HEK293 (cell line): ENCODE measurements around the gene UBE2D2.
"Not testable (repeated sequence)": the region's sequence is repeated elsewhere in the genome, so short reads cannot be mapped to it uniquely, and the experiment has no call there.

Experiments
- CTCF ChIA-PET: fragments of 350-600 bp; formaldehyde crosslinking; extraction: SDS; loops from one replicate; lab custom pipeline; 2021; ENCODE audit warnings: antibody characterized with exemption; lab: Yijun Ruan, JAX
- POLR2A ChIA-PET: fragments of 300-600 bp; formaldehyde crosslinking; extraction: SDS; loops from one replicate; lab custom pipeline; 2020; ENCODE audit warnings: antibody characterized with exemption, inconsistent platforms; lab: Yijun Ruan, JAX
- H3K27ac ChIP-seq: fragments of 200-500 bp; sonication (Bioruptor generic); 2 replicates; pipeline ENCODE4 v1.5.1; 2014; ENCODE audit warnings: low read depth, low read length, control low read depth, inconsistent platforms; ENCODE audit errors: extremely low read depth
- H3K36me3 ChIP-seq, 2 experiments: fragments of 200-500 bp in 1 of 2; sonication (Bioruptor generic) in 1 of 2; 1 replicate in 1 of 2; 2 replicates in 1 of 2; pipeline ENCODE4 v1.5.1; 2014 to 2017; ENCODE audit warnings: inconsistent platforms in 2 of 2, low read length in 2 of 2; ENCODE audit not compliant: control insufficient read depth in 2 of 2, insufficient read depth in 1 of 2
- H3K4me1 ChIP-seq: fragments of 200-500 bp; sonication (Bioruptor generic); 2 replicates; pipeline ENCODE4 v1.5.1; 2014; ENCODE audit warnings: mild to moderate bottlenecking, low read length, inconsistent platforms; ENCODE audit not compliant: control insufficient read depth, insufficient read depth
- H3K4me3 ChIP-seq: 2 replicates; pipeline ENCODE4 v1.5.1; 2011; ENCODE audit warnings: low read depth, mild to moderate bottlenecking, control low read depth, low read length, moderate library complexity
- H3K9me3 ChIP-seq: fragments of 200-500 bp; sonication (Bioruptor generic); 2 replicates; pipeline ENCODE4 v1.5.1; 2014; ENCODE audit warnings: low read depth, low read length, inconsistent platforms; ENCODE audit not compliant: control insufficient read depth, insufficient read depth
- PATZ1 ChIP-seq: fragments of 450-650 bp; formaldehyde crosslinking; IDR thresholded peaks from 2 replicates; pipeline ENCODE4 v1.5.1; 2016; ENCODE audit warnings: missing biosample characterization, missing genetic modification characterization
- RBAK ChIP-seq: fragments of 450-650 bp; formaldehyde crosslinking; IDR thresholded peaks from 2 replicates; pipeline ENCODE4 v1.5.1; 2016; ENCODE audit warnings: missing biosample characterization, missing genetic modification characterization
- TRIM28 ChIP-seq: IDR thresholded peaks from 2 replicates; pipeline ENCODE4 v1.6.1; 2011; ENCODE audit warnings: low read length, control low read depth, borderline replicate concordance
- ZBTB20 ChIP-seq: fragments of 450-650 bp; formaldehyde crosslinking; IDR thresholded peaks from 2 replicates; pipeline ENCODE4 v1.5.1; 2016; ENCODE audit warnings: missing biosample characterization, missing genetic modification characterization
- ZBTB26 ChIP-seq: fragments of 450-650 bp; formaldehyde crosslinking; optimal IDR thresholded peaks from 2 replicates; pipeline ENCODE3; 2016; ENCODE audit warnings: missing biosample characterization, mild to moderate bottlenecking, missing genetic modification characterization
- ZNF121 ChIP-seq: fragments of 450-650 bp; formaldehyde crosslinking; IDR thresholded peaks from 2 replicates; pipeline ENCODE4 v1.5.1; 2016; ENCODE audit warnings: missing biosample characterization, missing genetic modification characterization
- ZNF2 ChIP-seq: fragments of 450-650 bp; formaldehyde crosslinking; IDR thresholded peaks from 2 replicates; pipeline ENCODE4 v1.5.1; 2016; ENCODE audit warnings: missing biosample characterization, missing genetic modification characterization
- ZNF366 ChIP-seq: fragments of 450-650 bp; formaldehyde crosslinking; conservative IDR thresholded peaks from 2 replicates; pipeline ENCODE4 v1.5.1; 2016; ENCODE audit warnings: missing biosample characterization, missing genetic modification characterization
- ZNF423 ChIP-seq: fragments of 450-650 bp; formaldehyde crosslinking; IDR thresholded peaks from 2 replicates; pipeline ENCODE4 v1.5.1; 2016; ENCODE audit warnings: missing biosample characterization, missing genetic modification characterization
- ZNF76 ChIP-seq: fragments of 450-650 bp; formaldehyde crosslinking; IDR thresholded peaks from 2 replicates; pipeline ENCODE4; 2016; ENCODE audit warnings: low read depth, missing biosample characterization, missing genetic modification characterization, borderline replicate concordance
- ZSCAN4 ChIP-seq: fragments of 450-650 bp; formaldehyde crosslinking; IDR thresholded peaks from 2 replicates; pipeline ENCODE4 v1.5.1; 2017; ENCODE audit warnings: missing biosample characterization, missing genetic modification characterization
- TF ChIP-seq, protein P1 (sequence below): fragments of 450-650 bp; formaldehyde crosslinking; IDR thresholded peaks from 2 replicates; pipeline ENCODE4 v1.5.1; 2016; ENCODE audit warnings: missing biosample characterization, missing genetic modification characterization, borderline replicate concordance
- TF ChIP-seq, protein P2 (sequence below): fragments of 450-650 bp; formaldehyde crosslinking; IDR thresholded peaks from 2 replicates; pipeline ENCODE4 v1.5.1; 2016; ENCODE audit warnings: missing biosample characterization, missing genetic modification characterization
- TF ChIP-seq, protein P3 (sequence below): fragments of 450-650 bp; formaldehyde crosslinking; conservative IDR thresholded peaks from 2 replicates; pipeline ENCODE4 v1.5.1; 2016; ENCODE audit warnings: low read depth, missing biosample characterization, missing genetic modification characterization

The UBE2D2 gene

GRCh38 chr5:139578325-139578724 is 17.2 kb downstream of the UBE2D2 start:
- no peak overlapping the region for H3K27ac ChIP-seq
- no peaks in the 10 kb centered on the region for H3K9me3 ChIP-seq
- TF ChIP-seq ZSCAN4 (tag by site-specific recombination), result peak; percentile 49
- TF ChIP-seq ZNF121 (tag by site-specific recombination), result peak; percentile 96
- TF ChIP-seq, protein P1, sequence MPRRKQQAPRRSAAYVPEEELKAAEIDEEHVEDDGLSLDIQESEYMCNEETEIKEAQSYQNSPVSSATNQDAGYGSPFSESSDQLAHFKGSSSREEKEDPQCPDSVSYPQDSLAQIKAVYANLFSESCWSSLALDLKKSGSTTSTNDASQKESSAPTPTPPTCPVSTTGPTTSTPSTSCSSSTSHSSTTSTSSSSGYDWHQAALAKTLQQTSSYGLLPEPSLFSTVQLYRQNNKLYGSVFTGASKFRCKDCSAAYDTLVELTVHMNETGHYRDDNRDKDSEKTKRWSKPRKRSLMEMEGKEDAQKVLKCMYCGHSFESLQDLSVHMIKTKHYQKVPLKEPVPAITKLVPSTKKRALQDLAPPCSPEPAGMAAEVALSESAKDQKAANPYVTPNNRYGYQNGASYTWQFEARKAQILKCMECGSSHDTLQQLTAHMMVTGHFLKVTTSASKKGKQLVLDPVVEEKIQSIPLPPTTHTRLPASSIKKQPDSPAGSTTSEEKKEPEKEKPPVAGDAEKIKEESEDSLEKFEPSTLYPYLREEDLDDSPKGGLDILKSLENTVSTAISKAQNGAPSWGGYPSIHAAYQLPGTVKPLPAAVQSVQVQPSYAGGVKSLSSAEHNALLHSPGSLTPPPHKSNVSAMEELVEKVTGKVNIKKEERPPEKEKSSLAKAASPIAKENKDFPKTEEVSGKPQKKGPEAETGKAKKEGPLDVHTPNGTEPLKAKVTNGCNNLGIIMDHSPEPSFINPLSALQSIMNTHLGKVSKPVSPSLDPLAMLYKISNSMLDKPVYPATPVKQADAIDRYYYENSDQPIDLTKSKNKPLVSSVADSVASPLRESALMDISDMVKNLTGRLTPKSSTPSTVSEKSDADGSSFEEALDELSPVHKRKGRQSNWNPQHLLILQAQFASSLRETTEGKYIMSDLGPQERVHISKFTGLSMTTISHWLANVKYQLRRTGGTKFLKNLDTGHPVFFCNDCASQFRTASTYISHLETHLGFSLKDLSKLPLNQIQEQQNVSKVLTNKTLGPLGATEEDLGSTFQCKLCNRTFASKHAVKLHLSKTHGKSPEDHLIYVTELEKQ (tag by site-specific recombination), result no peak
- CTCF ChIA-PET, result interaction anchor here (1.1 to 1.4 kb wide), 2 partner anchors 29 to 55 kb away, joined by 3 to 4 read pairs; no protein-coding TSS in a partner anchor
- no peak overlapping the region for H3K4me3 ChIP-seq
- H3K4me1 ChIP-seq, result peaks cover 2% of the 10 kb centered on the region
- peaks cover 4 to 13% of the 10 kb centered on the region in 2 experiments; a peak in 2 of 3 replicates for H3K36me3 ChIP-seq
- POLR2A ChIA-PET, result interaction anchor here (1.0 to 2.1 kb wide), 2 partner anchors 9 to 17 kb away, joined by 4 to 10 read pairs; partner anchors contain the start of gene UBE2D2

- not testable (repeated sequence) for H3K9me3 ChIP-seq, H3K4me3 ChIP-seq, H3K27ac ChIP-seq, H3K4me1 ChIP-seq
- POLR2A ChIA-PET, result interaction anchor here (1.2 kb wide), 1 partner anchor 10 kb away, joined by 5 read pairs; no protein-coding TSS in a partner anchor
- CTCF ChIA-PET, result interaction anchor here (1.2 kb wide), 1 partner anchor 51 kb away, joined by 3 read pairs; no protein-coding TSS in a partner anchor
- H3K36me3 ChIP-seq, result peaks cover 15 to 20% of the 10 kb centered on the region in 2 experiments
Observed at GRCh38 chr5:139582181-139582580, 21.0 kb downstream of the UBE2D2 start.

- Histone ChIP-seq H3K36me3 (peaks cover 21 to 25% of the 10 kb centered on the region in 2 experiments), H3K4me3 (no peak overlapping the region)
- POLR2A ChIA-PET, result interaction anchor here (0.7 kb wide), 1 partner anchor 193 kb away, joined by 3 read pairs; no protein-coding TSS in a partner anchor
- TF ChIP-seq ZNF2 (tag by site-specific recombination) (no peak), ZNF423 (tag by site-specific recombination) (no peak), ZNF366 (no peak), ZNF121 (tag by site-specific recombination) (no peak), RBAK (tag by site-specific recombination) (no peak), ZBTB26 (tag by site-specific recombination) (no peak), PATZ1 (tag by site-specific recombination) (no peak), TRIM28 (no peak), ZBTB20 (tag by site-specific recombination) (no peak), ZNF76 (tag by site-specific recombination) (no peak)
- TF ChIP-seq, protein P2, sequence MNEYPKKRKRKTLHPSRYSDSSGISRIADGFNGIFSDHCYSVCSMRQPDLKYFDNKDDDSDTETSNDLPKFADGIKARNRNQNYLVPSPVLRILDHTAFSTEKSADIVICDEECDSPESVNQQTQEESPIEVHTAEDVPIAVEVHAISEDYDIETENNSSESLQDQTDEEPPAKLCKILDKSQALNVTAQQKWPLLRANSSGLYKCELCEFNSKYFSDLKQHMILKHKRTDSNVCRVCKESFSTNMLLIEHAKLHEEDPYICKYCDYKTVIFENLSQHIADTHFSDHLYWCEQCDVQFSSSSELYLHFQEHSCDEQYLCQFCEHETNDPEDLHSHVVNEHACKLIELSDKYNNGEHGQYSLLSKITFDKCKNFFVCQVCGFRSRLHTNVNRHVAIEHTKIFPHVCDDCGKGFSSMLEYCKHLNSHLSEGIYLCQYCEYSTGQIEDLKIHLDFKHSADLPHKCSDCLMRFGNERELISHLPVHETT, result no peak
- TF ChIP-seq, protein P3, sequence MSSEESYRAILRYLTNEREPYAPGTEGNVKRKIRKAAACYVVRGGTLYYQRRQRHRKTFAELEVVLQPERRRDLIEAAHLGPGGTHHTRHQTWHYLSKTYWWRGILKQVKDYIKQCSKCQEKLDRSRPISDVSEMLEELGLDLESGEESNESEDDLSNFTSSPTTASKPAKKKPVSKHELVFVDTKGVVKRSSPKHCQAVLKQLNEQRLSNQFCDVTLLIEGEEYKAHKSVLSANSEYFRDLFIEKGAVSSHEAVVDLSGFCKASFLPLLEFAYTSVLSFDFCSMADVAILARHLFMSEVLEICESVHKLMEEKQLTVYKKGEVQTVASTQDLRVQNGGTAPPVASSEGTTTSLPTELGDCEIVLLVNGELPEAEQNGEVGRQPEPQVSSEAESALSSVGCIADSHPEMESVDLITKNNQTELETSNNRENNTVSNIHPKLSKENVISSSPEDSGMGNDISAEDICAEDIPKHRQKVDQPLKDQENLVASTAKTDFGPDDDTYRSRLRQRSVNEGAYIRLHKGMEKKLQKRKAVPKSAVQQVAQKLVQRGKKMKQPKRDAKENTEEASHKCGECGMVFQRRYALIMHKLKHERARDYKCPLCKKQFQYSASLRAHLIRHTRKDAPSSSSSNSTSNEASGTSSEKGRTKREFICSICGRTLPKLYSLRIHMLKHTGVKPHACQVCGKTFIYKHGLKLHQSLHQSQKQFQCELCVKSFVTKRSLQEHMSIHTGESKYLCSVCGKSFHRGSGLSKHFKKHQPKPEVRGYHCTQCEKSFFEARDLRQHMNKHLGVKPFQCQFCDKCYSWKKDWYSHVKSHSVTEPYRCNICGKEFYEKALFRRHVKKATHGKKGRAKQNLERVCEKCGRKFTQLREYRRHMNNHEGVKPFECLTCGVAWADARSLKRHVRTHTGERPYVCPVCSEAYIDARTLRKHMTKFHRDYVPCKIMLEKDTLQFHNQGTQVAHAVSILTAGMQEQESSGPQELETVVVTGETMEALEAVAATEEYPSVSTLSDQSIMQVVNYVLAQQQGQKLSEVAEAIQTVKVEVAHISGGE, result no peak
- TF ChIP-seq, all 188 proteins: peak for 0
- Histone ChIP-seq H3K4me1 (no peaks in the 10 kb centered on the region), H3K9me3 (no peaks in the 10 kb centered on the region), H3K27ac (no peak overlapping the region)
- CTCF ChIA-PET, result interaction anchor here (0.7 to 1.5 kb wide), 2 partner anchors 9 to 276 kb away, joined by 3 to 5 read pairs; no protein-coding TSS in a partner anchor
Observed at GRCh38 chr5:139584137-139584536, 23.0 kb downstream of the UBE2D2 start.
